NCI-H2107 treated with DMSO at 0.1 percent for 48 hours (cell line): ENCODE results near the gene TLX1.

Source experiments
- DNase-seq: peaks from one replicate; lab custom pipeline; 2025; ENCODE audit not compliant: unreplicated experiment; lab: John Stamatoyannopoulos, UW

Gene TLX1

GRCh38 chr10:101130984-101131961, at the start of gene TLX1:
Gene TLX1, plus strand, starts transcription at chr10:101131300. Its CDS starts 242 bp downstream, at chr10:101131542.
- DNase-seq = peak; percentile 40

- DNase-seq = no peak
Measured at GRCh38 chr10:101085846-101086245, 45.3 kb upstream of the TLX1 start.

- no peak for DNase-seq
Measured at GRCh38 chr10:101087376-101087775, 43.7 kb upstream of the TLX1 start.

DNA sequence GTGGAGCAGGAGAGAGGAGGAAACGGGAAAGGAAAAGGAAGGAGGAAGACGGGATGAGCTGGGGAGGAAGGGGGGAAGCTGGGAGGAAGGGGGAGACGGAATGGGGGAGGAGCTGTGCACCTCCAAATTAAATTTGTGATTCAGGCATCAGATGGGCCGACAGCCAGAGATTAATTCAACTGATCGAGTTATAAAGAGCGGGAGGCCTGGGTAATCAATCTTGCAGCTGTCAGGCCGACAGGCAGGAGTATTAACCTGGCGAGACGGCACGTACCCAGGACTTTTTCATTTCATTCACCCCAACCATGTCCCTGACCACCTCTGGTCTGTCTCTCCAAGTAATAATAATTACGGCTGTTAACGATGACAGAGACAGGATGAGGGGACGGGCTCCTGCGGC, 43.1 kb upstream of the TLX1 start:
- no peak for DNase-seq

GRCh38 chr10:101089520-101090299, 41.4 kb upstream of the TLX1 start:
- no peak for DNase-seq

DNA sequence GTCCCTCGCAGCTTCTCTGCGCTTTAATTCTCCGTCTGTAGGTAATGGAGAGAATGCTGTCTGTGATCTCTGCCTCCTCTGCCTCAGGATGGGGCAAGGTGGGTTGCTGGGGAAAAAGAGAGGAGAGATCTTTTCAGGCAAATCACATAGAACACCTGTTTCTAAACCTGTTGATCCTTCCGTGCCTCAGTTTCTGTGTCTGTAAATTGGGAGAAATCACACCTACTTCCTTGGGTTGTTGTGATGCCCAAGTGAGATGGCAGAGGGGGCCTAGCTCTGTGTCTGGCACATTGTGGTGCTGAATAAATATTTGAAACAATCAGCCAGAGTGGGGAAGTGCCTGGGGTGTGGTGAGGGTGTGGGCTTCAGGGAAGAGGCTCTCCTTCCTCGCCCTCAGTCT, 40.5 kb upstream of the TLX1 start:
- DNase-seq = no peak

DNA sequence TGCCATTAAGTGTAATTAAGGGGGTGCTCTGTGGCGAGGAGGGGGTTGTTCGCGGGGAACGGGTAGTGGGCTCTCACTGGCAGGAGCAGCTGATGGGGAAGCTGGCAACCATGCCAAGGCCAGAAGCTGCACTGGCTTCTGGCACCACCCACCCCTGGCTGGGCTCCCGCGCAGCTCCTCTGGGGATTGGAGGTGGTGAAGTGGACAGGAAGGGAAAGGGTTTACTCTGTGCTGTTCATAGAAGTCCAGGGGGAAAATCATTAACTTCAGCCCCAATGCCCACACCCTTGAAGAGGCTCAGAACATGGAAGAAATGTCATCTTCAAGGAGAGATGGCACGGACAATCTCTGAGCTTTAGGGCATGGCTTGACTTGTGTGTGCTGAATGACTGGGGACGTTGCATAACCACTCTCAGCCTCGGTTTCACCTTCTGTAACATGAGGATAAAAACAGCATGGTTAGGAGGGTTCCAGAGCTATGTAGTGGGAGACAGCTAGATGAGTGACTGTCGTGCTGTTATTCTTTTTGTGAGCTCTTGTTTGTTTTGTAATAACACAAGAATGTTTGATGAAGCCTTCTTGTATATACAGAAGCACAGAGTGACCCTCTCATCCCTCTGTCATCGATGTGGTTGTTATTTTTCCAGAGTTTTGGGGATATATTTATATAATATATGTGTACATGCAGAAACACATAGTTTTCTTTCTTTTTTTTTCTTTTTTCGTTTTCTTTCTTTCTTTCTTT, 39.4 kb upstream of the TLX1 start:
- DNase-seq = no peak

DNA sequence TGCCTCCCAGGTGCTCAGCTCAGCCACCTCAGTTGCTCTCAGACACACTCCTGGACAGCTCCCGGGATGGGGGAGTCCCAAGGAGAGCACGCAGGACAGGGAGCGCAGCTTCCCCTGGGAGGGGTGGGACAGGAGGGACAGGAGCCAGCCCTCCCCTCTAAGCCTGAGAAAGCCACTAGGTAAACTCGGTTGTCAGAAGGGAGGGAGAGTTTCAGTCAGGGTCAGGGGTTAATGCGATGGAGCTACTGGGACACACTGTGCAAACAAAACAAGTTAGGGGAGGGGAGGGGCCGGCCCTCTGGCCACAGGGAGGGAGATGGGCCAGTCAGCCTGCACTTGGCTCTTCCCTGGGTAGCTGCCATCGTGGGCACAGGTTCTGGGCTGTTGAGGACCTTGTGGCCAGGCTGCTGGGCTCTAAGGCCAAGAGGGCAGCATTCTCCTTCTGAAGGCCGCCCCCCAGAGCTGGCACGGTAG, 38.2 kb upstream of the TLX1 start:
- DNase-seq = no peak

- no peak for DNase-seq
Measured at GRCh38 chr10:101094121-101094879, 36.8 kb upstream of the TLX1 start.

- DNase-seq = no peak
Measured at GRCh38 chr10:101095004-101095403, 36.1 kb upstream of the TLX1 start.

DNA sequence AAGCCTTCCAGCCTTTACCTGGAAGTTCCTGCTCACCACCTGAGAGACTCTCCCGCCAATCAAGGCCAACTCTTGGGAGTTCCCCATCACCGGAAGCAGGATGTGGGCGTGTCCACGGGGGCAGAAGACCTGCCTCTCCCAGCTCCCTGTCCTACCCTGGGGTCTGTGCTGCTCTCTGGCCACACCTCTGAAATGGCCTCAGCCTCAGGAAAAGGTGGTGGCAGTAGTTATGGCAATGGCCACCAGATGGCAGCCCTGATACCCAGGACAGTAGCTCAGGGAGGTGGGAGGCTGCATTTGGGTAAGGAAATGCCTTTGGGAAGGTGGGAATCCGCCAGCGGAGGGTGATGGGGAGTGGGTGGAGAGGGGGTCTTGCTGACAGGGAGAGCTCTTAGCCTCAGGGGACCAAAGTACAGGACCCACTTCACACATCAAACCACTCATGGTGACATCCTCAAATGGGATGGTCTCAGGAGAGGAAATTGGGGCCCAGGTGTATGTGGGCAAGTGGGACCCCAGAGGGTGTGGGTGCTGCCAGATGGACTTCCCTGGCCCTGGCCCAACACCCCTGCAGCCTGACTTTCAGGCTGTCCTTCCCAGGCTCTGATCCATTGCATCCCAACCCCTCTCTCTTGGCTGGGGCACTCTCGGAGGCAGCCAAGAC, 35.4 kb upstream of the TLX1 start:
- peak; percentile 19 for DNase-seq

DNA sequence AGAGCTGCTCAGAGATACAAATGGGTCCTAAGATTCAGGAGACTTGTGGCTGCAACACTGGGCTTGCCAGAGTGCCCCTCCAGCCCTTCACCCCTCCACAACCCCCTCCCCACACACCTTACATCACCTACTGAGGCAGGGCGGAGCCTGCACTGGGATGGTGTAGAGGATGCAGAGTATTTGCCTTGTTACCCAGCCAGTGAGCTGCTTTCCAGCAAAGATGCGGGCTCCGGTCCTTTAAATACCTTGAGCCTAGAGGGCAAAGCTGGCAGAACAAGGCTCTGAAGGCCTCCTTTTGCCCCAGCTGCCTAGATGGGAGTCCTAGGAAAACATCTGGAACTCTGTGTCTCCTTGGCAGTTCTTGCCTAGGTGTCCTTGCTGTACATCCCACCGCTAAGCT, 34.7 kb upstream of the TLX1 start:
- no peak for DNase-seq

- DNase-seq = no peak
Measured at GRCh38 chr10:101097881-101098280, 33.2 kb upstream of the TLX1 start.

- DNase-seq = no peak
Measured at GRCh38 chr10:101099901-101100300, 31.2 kb upstream of the TLX1 start.

DNA sequence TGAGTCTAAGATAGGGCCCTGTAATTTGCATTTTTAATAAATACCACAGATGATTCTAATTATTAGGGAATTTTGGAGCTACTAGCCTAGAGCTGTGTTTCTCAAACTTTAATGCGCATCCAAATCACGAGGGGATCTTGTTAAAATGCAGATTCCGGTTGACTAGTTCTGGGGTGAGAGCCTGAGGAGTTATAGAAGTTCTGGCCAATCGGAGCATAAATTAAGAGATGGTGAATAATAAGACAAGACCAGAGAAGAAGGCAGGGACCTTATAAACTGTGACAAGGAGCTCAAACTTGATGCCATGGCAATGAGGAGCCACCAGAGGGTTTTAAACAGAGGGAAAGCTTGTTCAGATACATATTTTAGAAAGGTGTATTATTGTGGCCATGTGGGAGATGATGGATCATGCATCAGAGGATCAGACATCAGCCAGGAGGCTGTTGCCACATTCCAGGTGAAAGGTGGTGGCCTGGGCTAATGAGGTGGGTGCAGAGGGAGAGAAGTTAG, 29.7 kb upstream of the TLX1 start:
- no peak for DNase-seq

DNA sequence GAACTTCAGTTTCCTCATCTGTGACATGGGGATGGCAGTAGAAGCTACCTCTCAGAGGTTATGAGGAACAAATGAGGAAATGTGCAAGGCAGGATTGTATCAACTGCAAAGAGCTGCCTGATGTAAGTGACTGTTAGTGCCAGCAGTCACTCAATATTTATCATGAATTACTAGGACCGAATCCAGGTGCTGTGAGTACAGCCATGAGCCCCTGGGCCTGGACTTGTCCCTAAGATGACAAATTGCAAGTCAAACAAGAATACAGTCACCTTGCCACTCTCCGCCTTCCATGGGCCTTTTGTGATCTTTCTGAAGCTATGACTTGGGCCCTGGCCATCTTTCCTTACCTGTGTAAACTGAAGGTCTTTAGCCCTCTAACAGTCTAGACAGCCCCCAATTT, 27.7 kb upstream of the TLX1 start:
- DNase-seq = no peak

- no peak for DNase-seq
Measured at GRCh38 chr10:101106351-101106750, 24.7 kb upstream of the TLX1 start.

GRCh38 chr10:101107771-101108170, 23.3 kb upstream of the TLX1 start:
- DNase-seq = no peak

GRCh38 chr10:101110856-101111523, 20.1 kb upstream of the TLX1 start:
- DNase-seq = no peak
